K562 treated with DMSO at 1 percent for 24 hours (cell line): Measurements from ENCODE around the gene SULT4A1. TPM values are rescaled to one million over a fixed set of nuclear protein-coding genes. Genes with fewer than 3 reads are reported as not detected.

Experiments used
- total RNA-seq: library from RNA; unstranded; fragments of 300-600 nt; gene quantifications from 2 replicates; pipeline ENCODE4 v1.2.3, GENCODE V29; 2022; ENCODE audit warnings: low read depth; ENCODE audit not compliant: insufficient read depth

Gene SULT4A1
- total RNA-seq, result 0.21 TPM in 1 of 2 replicates, not detected in the other

GRCh38 chr22:43862074-43862881 lies at the start of gene SULT4A1:
TSS of gene SULT4A1 (minus strand) at chr22:43862513. CDS start at chr22:43862382, 131 bp downstream.

DNA sequence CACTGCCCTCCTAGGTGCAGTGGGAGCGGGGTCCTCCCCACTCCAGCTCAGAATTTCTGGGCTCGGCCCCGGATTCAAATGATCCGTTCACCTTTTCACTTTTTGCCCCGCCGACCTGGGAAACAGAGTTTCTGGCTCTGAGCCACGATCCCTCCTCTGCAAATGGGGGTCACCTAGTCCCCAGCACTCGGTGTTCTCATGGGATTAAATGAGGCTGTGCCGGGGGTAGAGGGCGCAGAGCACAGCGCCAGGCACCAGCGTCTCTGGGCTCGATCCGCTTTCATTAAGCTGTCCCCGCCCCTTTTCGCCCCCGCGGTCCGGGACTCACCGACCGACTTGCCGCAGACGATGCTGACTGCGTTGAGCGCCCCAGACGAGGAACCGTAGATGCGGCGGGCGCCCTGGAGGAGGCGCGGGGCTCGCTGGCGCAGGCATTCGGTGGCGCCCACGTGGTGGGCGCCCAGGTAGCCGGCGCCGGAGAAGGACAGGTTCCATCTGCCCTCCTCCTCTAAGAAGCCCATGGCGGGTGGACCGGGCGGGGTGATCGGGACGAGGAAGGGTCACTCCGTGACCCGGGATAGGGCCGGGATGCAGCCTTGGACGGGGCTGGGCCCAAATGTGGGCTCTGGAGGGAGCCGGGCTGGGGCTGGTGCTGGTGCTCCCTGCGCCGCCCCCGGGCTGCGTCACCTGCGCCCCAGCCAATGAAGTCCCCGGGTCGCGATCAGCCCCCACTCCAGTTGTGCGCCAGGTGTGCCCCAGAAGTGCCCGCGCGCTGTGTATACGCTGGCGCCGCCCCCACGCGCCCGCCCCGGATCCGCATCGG lies 29.3 kb upstream of the SULT4A1 start, which contains the start of gene PNPLA5:
Gene PNPLA5, minus strand, starts transcription at position 654 of the 823 bp plus-strand sequence. Its CDS starts 133 bp downstream, at position 521.

GRCh38 chr22:43812149-43812842 lies 50.0 kb downstream of the SULT4A1 start, which contains the start of gene EFCAB6:
TSS of gene EFCAB6 (minus strand) at chr22:43812305. CDS start at chr22:43782318, 29,987 bp downstream.

Other genes starting within 250 kb of the SULT4A1 start
- gene EFCAB6, start 50.2 kb downstream of the SULT4A1 start, total RNA-seq, result not detected in 2 replicates
- gene PNPLA5, start 29.5 kb upstream of the SULT4A1 start, total RNA-seq, result not detected in 2 replicates
- gene PNPLA3, start 61.3 kb upstream of the SULT4A1 start, total RNA-seq, result not detected in 2 replicates
- gene SAMM50, start 92.9 kb upstream of the SULT4A1 start, total RNA-seq, result 31.7 and 33.9 TPM in 2 replicates
- 27.9 and 28.2 TPM in 2 replicates for gene PARVB, start 161.8 kb upstream of the SULT4A1 start, total RNA-seq